Common myeloid progenitor, CD34-positive (primary cell): ENCODE results near the gene CYTH1.

Experiments used
- CTCF ChIA-PET: fragments of 350-600 bp; sonication (Branson Sonifier 250); formaldehyde crosslinking; loops from one replicate; lab custom pipeline; 2021; ENCODE audit warnings: antibody characterized with exemption; lab: Charles Lee
- POLR2A ChIA-PET: fragments of 350-600 bp; sonication (Branson Sonifier 250); formaldehyde crosslinking; loops from one replicate; lab custom pipeline; 2021; ENCODE audit warnings: antibody characterized with exemption; lab: Charles Lee
- DNase-seq, 3 donors: peaks; one replicate each; pipeline versions ENCODE4 v3.0.0 to v3.0.0-alpha.2; 2013
- H3K27ac ChIP-seq, 2 experiments: 1 replicate in 1 of 2; 2 replicates in 1 of 2; pipeline ENCODE4 v1.7.0; 2013; ENCODE audit warnings: inconsistent platforms in 2 of 2, low read length in 2 of 2, mild to moderate bottlenecking in 2 of 2, low read depth in 1 of 2, moderate library complexity in 1 of 2; ENCODE audit not compliant: severe bottlenecking in 2 of 2, insufficient read depth in 1 of 2, poor library complexity in 1 of 2
- H3K27me3 ChIP-seq, 5 experiments: replicated peaks in 2 of 5; 1 replicate in 3 of 5; 2 replicates in 2 of 5; pipeline versions ENCODE4 v1.6.1 to v1.7.0; 2013; ENCODE audit warnings: low read length in 4 of 5, mild to moderate bottlenecking in 2 of 5, moderate library complexity in 2 of 5, inconsistent platforms in 1 of 5; ENCODE audit not compliant: insufficient read depth in 5 of 5, control insufficient read depth in 4 of 5
- H3K36me3 ChIP-seq, 4 experiments: 1 replicate in 2 of 4; 2 replicates in 2 of 4; pipeline versions ENCODE4 v1.6.1 to v1.7.0; 2013; ENCODE audit warnings: low read length in 3 of 4, control low read depth in 1 of 4, mild to moderate bottlenecking in 1 of 4; ENCODE audit not compliant: control insufficient read depth in 4 of 4, insufficient read depth in 4 of 4
- H3K4me1 ChIP-seq, 4 experiments: 1 replicate in 3 of 4; 2 replicates in 1 of 4; pipeline versions ENCODE4 v1.6.1 to v1.7.1; 2013; ENCODE audit warnings: low read length in 3 of 4, mild to moderate bottlenecking in 3 of 4, control low read depth in 1 of 4, inconsistent platforms in 1 of 4, moderate library complexity in 1 of 4; ENCODE audit not compliant: control insufficient read depth in 4 of 4, insufficient read depth in 4 of 4; ENCODE audit errors: control extremely low read depth in 1 of 4
- H3K4me3 ChIP-seq, 7 experiments: 1 replicate in 4 of 7; 2 replicates in 3 of 7; pipeline versions ENCODE4 v1.5.1 to v1.7.0; 2013; ENCODE audit warnings: mild to moderate bottlenecking in 7 of 7, low read length in 6 of 7, moderate library complexity in 6 of 7, inconsistent platforms in 2 of 7, low read depth in 2 of 7, control low read depth in 1 of 7; ENCODE audit not compliant: insufficient read depth in 4 of 7, control insufficient read depth in 1 of 7; ENCODE audit errors: extremely low read depth in 1 of 7
- H3K9me3 ChIP-seq, 5 experiments: 1 replicate in 4 of 5; 2 replicates in 1 of 5; pipeline versions ENCODE4 v1.6.1 to v1.7.1; 2013; ENCODE audit warnings: low read length in 4 of 5, mild to moderate bottlenecking in 2 of 5, inconsistent platforms in 1 of 5, low read depth in 1 of 5, moderate library complexity in 1 of 5; ENCODE audit not compliant: control insufficient read depth in 4 of 5, insufficient read depth in 2 of 5; ENCODE audit errors: control extremely low read depth in 1 of 5
- WGBS: methylation state at CpG from one replicate; pipeline ENCODE4 v1.1.5; 2013; ENCODE audit not compliant: insufficient coverage; 5-methylcytosine and 5-hydroxymethylcytosine counted together

The CYTH1 gene

GRCh38 chr17:78678711-78679110 is 103.4 kb downstream of the CYTH1 start:
- POLR2A ChIA-PET = no interaction called here

GRCh38 chr17:78678222-78678557 is 103.9 kb downstream of the CYTH1 start:
- Histone ChIP-seq H3K36me3 (peaks cover 37 to 80% (median 61%) of the 10 kb centered on the region in 4 experiments), H3K27ac (no peak overlapping the region), H3K4me1 (no peaks in the 10 kb centered on the region), H3K4me3 (no peak overlapping the region), H3K9me3 (no peaks in the 10 kb centered on the region), H3K27me3 (no peaks in the 10 kb centered on the region)
- ChIA-PET CTCF (no interaction called here), POLR2A (no interaction called here)
- WGBS = 85% methylated on average over 3 of the region's 11 CpGs
- DNase-seq = no peak

More at GRCh38 chr17:78678711-78679110, 103.4 kb downstream of the CYTH1 start:
- Histone ChIP-seq H3K4me1 (no peaks in the 10 kb centered on the region), H3K27ac (no peak overlapping the region), H3K9me3 (no peaks in the 10 kb centered on the region), H3K4me3 (no peak overlapping the region), H3K27me3 (no peaks in the 10 kb centered on the region), H3K36me3 (peaks cover 34 to 78% (median 58%) of the 10 kb centered on the region in 4 experiments)
- WGBS = 97% methylated on average over 5 of the region's 6 CpGs
- no peak for DNase-seq
- CTCF ChIA-PET = interaction anchor here (1.4 kb wide), 1 partner anchor 14 kb away, joined by 4 read pairs; no protein-coding TSS in a partner anchor

GRCh38 chr17:78677303-78678221 is 104.5 kb downstream of the CYTH1 start:
- ChIA-PET POLR2A (no interaction called here), CTCF (interaction anchor here (0.6 to 1.8 kb wide), 2 partner anchors 12 to 695 kb away, joined by 3 to 9 read pairs; no protein-coding TSS in a partner anchor)

GRCh38 chr17:78676412-78677302 is 105.4 kb downstream of the CYTH1 start:
- POLR2A ChIA-PET = no interaction called here
- H3K27me3 ChIP-seq = no peaks in the 10 kb centered on the region
- WGBS = 96% methylated on average over 26 of the region's 26 CpGs
- H3K27ac ChIP-seq = no peak overlapping the region
- no peak overlapping the region for H3K4me3 ChIP-seq
- CTCF ChIA-PET = interaction anchor here (0.6 to 1.9 kb wide), 5 partner anchors 10 to 694 kb away, joined by 3 to 9 read pairs (median 5); no protein-coding TSS in a partner anchor
- H3K9me3 ChIP-seq = no peaks in the 10 kb centered on the region
- peaks cover 36 to 82% (median 58%) of the 10 kb centered on the region in 4 experiments for H3K36me3 ChIP-seq
- DNase-seq = no peak
- no peaks in the 10 kb centered on the region for H3K4me1 ChIP-seq

More at GRCh38 chr17:78677303-78678221, 104.5 kb downstream of the CYTH1 start:
- H3K4me1 ChIP-seq = no peaks in the 10 kb centered on the region
- peak in 1 of 3 donors; percentile 11 for DNase-seq
- H3K36me3 ChIP-seq = peaks cover 38 to 82% (median 62%) of the 10 kb centered on the region in 4 experiments
- 96% methylated on average over 24 of the region's 25 CpGs for WGBS
- H3K4me3 ChIP-seq = no peak overlapping the region
- H3K27ac ChIP-seq = no peak overlapping the region
- no peaks in the 10 kb centered on the region for H3K9me3 ChIP-seq
- no peaks in the 10 kb centered on the region for H3K27me3 ChIP-seq

- Histone ChIP-seq H3K4me3 (no peak overlapping the region), H3K4me1 (no peaks in the 10 kb centered on the region), H3K36me3 (peaks cover 34 to 77% (median 55%) of the 10 kb centered on the region in 4 experiments), H3K27me3 (no peaks in the 10 kb centered on the region), H3K9me3 (no peaks in the 10 kb centered on the region), H3K27ac (no peak overlapping the region)
- CTCF ChIA-PET = interaction anchor here (1.8 to 1.9 kb wide), 3 partner anchors 11 to 179 kb away, joined by 4 to 5 read pairs (median 5); no protein-coding TSS in a partner anchor
- DNase-seq = no peak
- POLR2A ChIA-PET = no interaction called here
- WGBS = over 99% methylated on average over 15 of the region's 15 CpGs
Measured at GRCh38 chr17:78675836-78676235, 106.2 kb downstream of the CYTH1 start.

- ChIA-PET CTCF (interaction anchor here (1.8 to 1.9 kb wide), 3 partner anchors 11 to 178 kb away, joined by 4 to 5 read pairs (median 5); no protein-coding TSS in a partner anchor), POLR2A (interaction anchor here (0.5 kb wide), 1 partner anchor 59 kb away, joined by 3 read pairs; no protein-coding TSS in a partner anchor)
- WGBS = 96% methylated on average over 16 of the region's 17 CpGs
- no peak for DNase-seq
- Histone ChIP-seq H3K27me3 (no peaks in the 10 kb centered on the region), H3K9me3 (no peaks in the 10 kb centered on the region), H3K27ac (no peak overlapping the region), H3K36me3 (peaks cover 30 to 71% (median 50%) of the 10 kb centered on the region in 4 experiments), H3K4me3 (no peak overlapping the region), H3K4me1 (no peaks in the 10 kb centered on the region)
Measured at GRCh38 chr17:78675316-78675616, 106.8 kb downstream of the CYTH1 start.
